H1 (cell line): ENCODE results near the gene DYNLL2. TPM values are rescaled to one million over a fixed set of nuclear protein-coding genes. Genes with fewer than 3 reads are reported as not detected.

Experiments used
- GABPA ChIP-seq: IDR thresholded peaks from 2 replicates; pipeline ENCODE4 v1.6.1; 2011; ENCODE audit warnings: mild to moderate bottlenecking, low read length, moderate library complexity, borderline replicate concordance; ENCODE audit not compliant: insufficient read depth
- PHF8 ChIP-seq: fragments of 200-600 bp; sonication (generic); conservative IDR thresholded peaks from 2 replicates; pipeline ENCODE4 v1.7.1; 2012; ENCODE audit warnings: low read depth, mild to moderate bottlenecking, inconsistent platforms, low read length, moderate library complexity
- POLR2A ChIP-seq, 2 experiments: IDR thresholded peaks; 1 replicate in 1 of 2; 2 replicates in 1 of 2; pipeline ENCODE4 v1.6.1; 2011; ENCODE audit warnings: low read depth in 2 of 2, low read length in 2 of 2, mild to moderate bottlenecking in 2 of 2; ENCODE audit errors: control extremely low read depth in 1 of 2
- POLR2AphosphoS5 ChIP-seq: IDR thresholded peaks from 2 replicates; pipeline ENCODE4 v1.6.1; 2011; ENCODE audit warnings: low read depth, low read length
- SAP30 ChIP-seq: fragments of 300-600 bp; sonication (generic); IDR thresholded peaks from 2 replicates; pipeline ENCODE4 v1.7.1; 2012; ENCODE audit warnings: low read length, moderate library complexity, mild to moderate bottlenecking, inconsistent platforms; ENCODE audit not compliant: insufficient read depth, insufficient replicate concordance
- SP4 ChIP-seq: IDR thresholded peaks from 2 replicates; pipeline ENCODE4 v1.6.1; 2012; ENCODE audit warnings: low read length, inconsistent platforms
- polyA plus RNA-seq, 7 experiments: library from polyadenylated mRNA; depleted of rRNA in 3 of 7; stranded (reverse) in 5 of 7; unstranded in 2 of 7; fragments of >200 nt in 5 of 7; fragments of 200-250 nt in 2 of 7; gene quantifications; 1 replicate in 5 of 7; 2 replicates in 1 of 7; 4 replicates in 1 of 7; pipeline versions ENCODE4 v1.2.1 to v1.2.3, GENCODE V29; 2011 to 2013; ENCODE audit warnings: missing spikeins in 2 of 7, mixed read lengths in 2 of 7
- total RNA-seq: library from RNA; stranded (reverse); fragmentation: NEBNext Ultra II Directional; extraction: Animal tissue kit (Norgen Biotek cat#: 25700); gene quantifications from 2 replicates; pipeline ENCODE4 v1.2.1, GENCODE V29; 2021
- TF ChIP-seq, protein P1 (sequence below), 3 experiments: IDR thresholded peaks; 1 replicate in 2 of 3; 2 replicates in 1 of 3; pipeline versions ENCODE4 v1.5.1 to v1.6.1; 2011; ENCODE audit warnings: low read length in 3 of 3, mild to moderate bottlenecking in 3 of 3, inconsistent platforms in 2 of 3, low read depth in 1 of 3, moderate library complexity in 1 of 3; ENCODE audit not compliant: insufficient read depth in 1 of 3; ENCODE audit errors: control extremely low read depth in 1 of 3

Gene DYNLL2
- total and polyA plus RNA-seq, 2 of the 8 experiments (the other 6 are each of a cell fraction or from before 2014, with no cell fraction given) = 19.8 to 52.7 TPM

DNA sequence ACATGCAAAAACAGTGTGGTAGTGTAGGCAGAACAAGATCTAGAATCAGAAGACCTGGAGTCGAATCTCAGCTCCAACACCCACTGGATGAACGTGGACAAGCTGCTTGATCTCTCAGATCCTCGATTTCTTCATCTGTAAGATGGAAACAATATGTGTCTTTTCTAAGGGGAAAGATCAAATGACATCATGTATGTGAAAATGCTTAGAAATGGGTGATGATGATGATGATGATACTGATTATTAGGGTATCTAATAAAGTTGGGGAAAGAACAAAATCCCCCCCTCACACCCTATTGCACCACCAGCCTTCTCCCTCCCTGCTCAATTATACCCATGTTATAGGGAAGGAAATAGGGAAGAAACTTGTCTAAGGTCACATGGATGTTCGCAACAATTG, 10.9 kb downstream of the DYNLL2 start (continued):
- TF ChIP-seq, protein P1, sequence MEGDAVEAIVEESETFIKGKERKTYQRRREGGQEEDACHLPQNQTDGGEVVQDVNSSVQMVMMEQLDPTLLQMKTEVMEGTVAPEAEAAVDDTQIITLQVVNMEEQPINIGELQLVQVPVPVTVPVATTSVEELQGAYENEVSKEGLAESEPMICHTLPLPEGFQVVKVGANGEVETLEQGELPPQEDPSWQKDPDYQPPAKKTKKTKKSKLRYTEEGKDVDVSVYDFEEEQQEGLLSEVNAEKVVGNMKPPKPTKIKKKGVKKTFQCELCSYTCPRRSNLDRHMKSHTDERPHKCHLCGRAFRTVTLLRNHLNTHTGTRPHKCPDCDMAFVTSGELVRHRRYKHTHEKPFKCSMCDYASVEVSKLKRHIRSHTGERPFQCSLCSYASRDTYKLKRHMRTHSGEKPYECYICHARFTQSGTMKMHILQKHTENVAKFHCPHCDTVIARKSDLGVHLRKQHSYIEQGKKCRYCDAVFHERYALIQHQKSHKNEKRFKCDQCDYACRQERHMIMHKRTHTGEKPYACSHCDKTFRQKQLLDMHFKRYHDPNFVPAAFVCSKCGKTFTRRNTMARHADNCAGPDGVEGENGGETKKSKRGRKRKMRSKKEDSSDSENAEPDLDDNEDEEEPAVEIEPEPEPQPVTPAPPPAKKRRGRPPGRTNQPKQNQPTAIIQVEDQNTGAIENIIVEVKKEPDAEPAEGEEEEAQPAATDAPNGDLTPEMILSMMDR (IDR thresholded peaks at IDR 0.05; ENCODE audit: control extremely low read depth in 1 of 3, insufficient read depth in 1 of 3, low read depth in 1 of 3, low read length in 3 of 3) = no peak
- TF ChIP-seq PHF8 = no peak
- no peak for TF ChIP-seq SP4
- no peak for TF ChIP-seq POLR2A (IDR thresholded peaks at IDR 0.05; ENCODE audit: control extremely low read depth in 1 of 2, low read depth in 2 of 2, low read length in 2 of 2)
- no peak for TF ChIP-seq POLR2AphosphoS5
- no peak for TF ChIP-seq SAP30
- TF ChIP-seq GABPA = no peak
- TF ChIP-seq, all 59 proteins: peak for 0
